ENCODE data around the gene METTL26. TPM values are rescaled to one million over a fixed set of nuclear protein-coding genes. Genes with fewer than 3 reads are reported as not detected.
A peak's percentile ranks its signal among the peaks of the same experiment; 100 is the strongest.
"Not testable (repeated sequence)": the region's sequence is repeated elsewhere in the genome, so short reads cannot be mapped to it uniquely, and the experiment has no call there.

The METTL26 gene
- total RNA-seq, 3 donors from 2014 or later: 132 to 174 (median 159) TPM

DNA sequence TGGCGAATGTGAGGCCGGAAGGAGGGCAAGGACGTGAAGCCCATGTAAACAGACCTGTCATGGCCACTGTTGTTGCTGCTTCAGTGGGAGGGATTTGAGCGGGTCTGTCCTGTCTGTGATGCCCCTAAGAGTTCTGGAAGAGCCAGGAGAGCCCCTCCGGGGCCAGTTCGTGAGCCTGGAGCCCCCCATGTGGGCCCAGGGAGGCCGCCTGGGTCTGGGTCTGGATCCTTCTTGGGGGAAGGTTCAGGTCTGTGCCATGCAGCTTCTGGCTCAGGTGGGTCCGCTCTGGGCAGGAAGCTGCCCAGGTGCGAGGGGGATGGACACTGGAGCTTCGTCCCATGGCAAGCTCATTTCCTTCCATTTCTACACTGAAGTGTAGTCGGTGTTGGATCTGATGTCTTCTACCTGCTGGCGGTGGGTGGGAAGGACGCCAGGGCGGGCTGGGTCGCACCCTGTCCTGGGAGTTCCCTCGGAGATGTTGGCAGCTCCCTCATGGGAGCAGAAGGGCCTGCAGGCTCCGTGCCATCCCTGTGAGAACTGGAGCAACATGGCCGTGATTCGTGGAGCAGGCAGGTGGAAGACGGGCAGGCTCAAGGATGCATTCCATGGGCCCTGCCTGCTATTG is 16.5 kb downstream of the METTL26 start:
- no peak for ATAC-seq
- no peaks in the 10 kb centered on the region for H3K9me3 Mint-ChIP-seq
- H3K4me1 Mint-ChIP-seq (ENCODE audit: low read depth): no peaks in the 10 kb centered on the region
- H3K36me3 Mint-ChIP-seq (ENCODE audit: insufficient read depth): peaks cover 2% of the 10 kb centered on the region
- H3K27me3 Mint-ChIP-seq (ENCODE audit: low read depth): no peaks in the 10 kb centered on the region
- DNase-seq: no peak
- H3K4me3 Mint-ChIP-seq: no peak overlapping the region

DNA sequence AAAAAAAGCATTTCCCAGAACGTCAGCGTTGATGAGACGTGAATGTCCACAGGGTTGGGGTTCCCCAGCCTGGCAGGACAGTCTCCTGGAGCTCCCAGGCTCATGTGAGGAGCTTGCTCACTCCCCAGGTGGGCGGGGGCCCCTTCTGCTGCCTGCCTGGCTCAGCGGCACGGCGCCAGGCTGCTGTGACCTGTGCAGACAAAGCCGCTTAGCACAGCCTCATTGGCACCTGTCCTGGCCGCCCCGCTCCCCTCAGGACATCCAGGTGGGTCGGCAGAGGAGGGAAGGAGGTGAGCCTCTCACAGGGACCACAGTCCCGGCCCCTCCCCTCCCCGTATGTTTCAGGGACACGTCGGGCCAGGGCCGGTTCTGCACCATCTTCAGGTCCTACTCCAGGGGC is 18.2 kb downstream of the METTL26 start:
- Mint-ChIP-seq H3K27me3 (ENCODE audit: low read depth) (no peaks in the 10 kb centered on the region), H3K4me1 (ENCODE audit: low read depth) (no peaks in the 10 kb centered on the region), H3K4me3 (no peak overlapping the region)

DNA sequence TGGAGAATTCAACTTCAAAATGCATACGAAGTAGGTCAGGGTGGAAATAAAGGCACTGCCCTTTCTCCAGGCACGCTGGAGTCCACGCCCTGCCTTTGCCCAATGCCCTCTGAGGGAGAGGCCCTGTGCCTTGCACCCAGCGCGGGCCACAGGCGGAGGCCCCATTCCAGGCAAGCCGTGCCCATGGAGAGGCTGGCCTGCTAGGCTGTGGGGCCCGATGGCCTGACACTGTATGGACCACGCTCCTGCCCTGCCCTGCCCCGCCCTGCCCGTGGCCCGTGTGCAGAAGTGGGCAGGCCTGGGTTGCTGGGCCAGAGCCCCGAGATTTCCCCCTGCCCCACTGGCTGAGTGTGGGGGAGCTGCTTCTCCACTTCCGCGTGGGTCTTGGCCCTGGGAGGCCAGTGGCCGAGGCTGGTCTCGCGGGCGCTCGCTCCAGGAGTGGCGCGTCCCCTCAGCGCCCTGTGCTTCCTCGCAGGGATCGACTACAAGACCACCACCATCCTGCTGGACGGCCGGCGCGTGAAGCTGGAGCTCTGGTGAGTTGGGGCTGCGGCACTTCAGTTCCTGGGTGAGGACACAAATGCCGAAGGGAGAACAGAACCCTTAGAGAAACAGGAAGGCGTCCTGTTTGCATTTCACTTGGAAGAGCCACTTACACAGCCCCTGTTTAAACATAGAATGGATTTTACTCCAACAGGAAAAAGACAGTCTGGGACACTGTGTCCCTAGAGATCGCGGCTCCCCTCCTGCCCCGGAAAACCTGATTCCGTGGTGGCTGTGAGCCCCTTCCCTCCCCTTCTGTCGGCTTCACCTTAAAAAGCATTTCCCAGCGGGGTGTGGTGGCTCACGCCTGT is 19.1 kb downstream of the METTL26 start:
- no peak for ATAC-seq
- Mint-ChIP-seq H3K4me1 (ENCODE audit: low read depth) (no peaks in the 10 kb centered on the region), H3K36me3 (ENCODE audit: insufficient read depth) (peaks cover 7% of the 10 kb centered on the region), H3K27me3 (ENCODE audit: low read depth) (no peaks in the 10 kb centered on the region), H3K9me3 (no peaks in the 10 kb centered on the region), H3K4me3 (no peak overlapping the region)
- DNase-seq: no peak

More for the DNA sequence above, 18.2 kb downstream of the METTL26 start:
- ATAC-seq: no peak
- Mint-ChIP-seq H3K9me3 (no peaks in the 10 kb centered on the region), H3K36me3 (ENCODE audit: insufficient read depth) (peaks cover 7% of the 10 kb centered on the region)
- DNase-seq: no peak

DNA sequence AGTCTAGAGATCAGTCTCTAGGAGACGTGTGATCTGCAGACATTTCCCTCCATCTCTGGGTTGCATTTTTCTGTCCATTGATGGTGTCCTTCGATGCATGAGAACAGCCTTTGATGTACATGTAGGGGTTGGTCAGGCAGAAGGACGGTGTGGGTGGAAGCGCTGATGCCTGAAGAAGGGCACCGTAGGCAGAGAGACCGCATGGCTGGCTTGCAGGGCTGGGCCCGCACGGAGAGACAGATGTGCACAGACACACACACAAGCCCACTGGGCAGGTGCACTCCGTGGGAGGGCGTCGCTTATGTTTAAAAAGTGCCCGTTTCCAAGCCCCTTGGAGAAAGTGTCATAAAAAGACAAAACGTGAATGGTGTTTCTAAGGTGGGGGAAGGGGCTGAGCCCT is 21.0 kb downstream of the METTL26 start:
- Mint-ChIP-seq H3K27me3 (ENCODE audit: low read depth) (no peaks in the 10 kb centered on the region), H3K36me3 (ENCODE audit: insufficient read depth) (peaks cover 7% of the 10 kb centered on the region), H3K4me3 (no peak overlapping the region), H3K9me3 (no peaks in the 10 kb centered on the region), H3K4me1 (ENCODE audit: low read depth) (peaks cover 5% of the 10 kb centered on the region)
- ATAC-seq (no peak), DNase-seq (no peak)

DNA sequence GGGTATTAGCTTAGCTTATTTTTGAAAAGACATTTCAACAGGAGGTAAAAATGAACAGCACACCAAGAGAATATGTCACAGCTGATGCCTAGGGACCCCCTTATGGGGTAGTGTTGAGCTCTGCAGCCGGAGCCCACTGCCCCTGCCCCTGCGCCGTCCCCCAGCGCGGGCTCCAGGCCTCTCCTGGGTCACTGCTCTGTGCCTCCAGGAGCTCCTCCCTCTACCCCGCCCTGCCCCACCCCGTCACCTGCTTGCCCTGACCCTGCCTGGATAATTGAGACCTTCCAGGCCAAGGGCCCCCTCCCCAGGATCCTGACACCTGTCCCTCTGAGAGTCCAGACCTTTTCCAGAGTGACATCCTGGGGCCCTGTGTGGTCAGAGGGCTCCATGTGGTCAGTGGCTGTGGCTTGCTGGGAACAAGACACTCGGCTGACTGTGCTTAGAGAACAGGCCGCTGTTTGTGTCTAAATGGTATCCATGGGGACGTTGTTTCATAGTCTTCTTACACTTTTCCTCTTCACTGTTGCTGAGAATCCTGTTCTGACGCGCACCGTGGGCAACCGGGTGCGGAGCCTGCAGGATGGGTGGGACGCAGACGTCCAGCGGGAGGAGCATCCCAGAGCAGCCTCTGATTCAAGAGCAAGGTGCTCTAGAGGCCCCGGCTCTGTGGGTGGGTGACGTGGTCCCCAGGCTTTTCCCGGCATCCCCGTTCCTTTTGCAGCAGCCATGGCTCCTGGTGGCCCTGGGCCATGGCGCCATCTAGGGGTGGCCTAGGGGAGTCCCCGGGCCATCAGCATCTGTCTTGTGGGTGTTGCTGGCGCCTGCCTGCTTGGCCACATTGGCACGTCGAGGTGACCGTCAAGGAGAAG is 25.4 kb downstream of the METTL26 start:
- ATAC-seq (peak; percentile 84), DNase-seq (peak; percentile 57)
- no peaks in the 10 kb centered on the region for H3K27me3 Mint-ChIP-seq (ENCODE audit: low read depth)
- peaks cover 8% of the 10 kb centered on the region for H3K4me1 Mint-ChIP-seq (ENCODE audit: low read depth)
- peaks cover 7% of the 10 kb centered on the region for H3K36me3 Mint-ChIP-seq (ENCODE audit: insufficient read depth)
- no peaks in the 10 kb centered on the region for H3K9me3 Mint-ChIP-seq
- H3K4me3 Mint-ChIP-seq: no peak overlapping the region

DNA sequence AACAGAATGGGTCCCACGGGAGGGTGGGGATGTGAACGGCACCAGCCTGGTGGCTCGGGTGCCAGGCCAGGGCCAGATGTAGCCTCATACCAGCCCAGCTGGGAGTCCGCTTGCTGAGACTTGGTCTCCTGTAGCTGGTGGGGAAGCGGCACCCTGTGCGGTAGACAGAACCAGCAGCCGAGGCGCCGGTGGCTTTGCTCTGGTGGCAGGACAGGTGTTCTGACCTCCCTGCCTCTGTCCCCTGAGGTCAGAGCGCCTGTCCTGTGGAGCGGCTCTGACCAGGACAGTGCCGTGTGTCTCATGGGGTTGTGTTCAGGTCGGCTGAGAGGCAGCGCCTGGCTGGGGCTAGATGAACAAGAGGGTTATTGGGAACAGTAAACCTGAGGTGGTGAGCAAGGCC is 26.1 kb downstream of the METTL26 start:
- ATAC-seq: no peak
- Mint-ChIP-seq H3K4me3 (no peak overlapping the region), H3K9me3 (no peaks in the 10 kb centered on the region), H3K27me3 (ENCODE audit: low read depth) (no peaks in the 10 kb centered on the region), H3K36me3 (ENCODE audit: insufficient read depth) (peaks cover 7% of the 10 kb centered on the region), H3K4me1 (ENCODE audit: low read depth) (peaks cover 8% of the 10 kb centered on the region)
- DNase-seq: no peak

DNA sequence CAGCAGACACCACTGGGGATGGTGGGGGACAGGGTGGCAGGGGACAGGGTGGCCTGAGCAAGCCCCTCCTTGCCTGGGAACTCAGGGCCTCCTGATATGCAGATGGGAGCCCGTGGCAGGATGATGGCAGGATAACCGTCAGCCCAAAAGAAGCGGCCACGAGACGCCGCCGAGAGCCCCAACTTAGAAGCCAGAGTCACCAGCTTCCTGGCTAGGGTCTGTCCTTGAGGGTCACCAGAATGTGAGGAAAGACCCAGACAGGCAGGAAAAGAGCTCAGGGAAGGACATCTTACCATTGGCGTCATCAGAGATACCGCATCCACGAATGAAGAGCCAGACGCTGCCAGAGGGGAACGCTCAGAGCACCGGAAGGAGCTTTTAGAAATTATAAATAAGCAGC is 26.8 kb downstream of the METTL26 start:
- no peak overlapping the region for H3K4me3 Mint-ChIP-seq
- peaks cover 4% of the 10 kb centered on the region for H3K36me3 Mint-ChIP-seq (ENCODE audit: insufficient read depth)
- peaks cover 8% of the 10 kb centered on the region for H3K4me1 Mint-ChIP-seq (ENCODE audit: low read depth)
- H3K9me3 Mint-ChIP-seq: no peaks in the 10 kb centered on the region
- DNase-seq (no peak), ATAC-seq (no peak)
- H3K27me3 Mint-ChIP-seq (ENCODE audit: low read depth): no peaks in the 10 kb centered on the region

DNA sequence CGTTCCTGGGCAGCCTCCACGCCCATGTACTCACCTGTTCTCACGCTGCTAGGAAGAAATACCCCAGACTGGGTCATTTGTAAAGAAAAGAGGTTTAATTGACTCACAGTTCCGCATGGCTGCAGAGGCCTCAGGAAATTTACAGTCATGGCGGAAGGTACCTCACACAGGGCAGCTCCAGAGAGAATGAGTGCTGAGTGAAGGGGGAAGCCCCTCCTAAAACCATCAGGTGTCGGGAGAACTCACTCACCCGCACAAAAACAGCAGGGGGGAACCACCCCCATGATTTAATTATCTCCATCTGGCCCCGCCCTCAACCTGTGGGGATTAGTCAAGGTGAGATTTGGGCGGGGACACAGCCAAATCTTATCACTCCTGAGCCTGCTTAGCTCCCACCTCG is 28.1 kb downstream of the METTL26 start:
- no peak overlapping the region for H3K4me3 Mint-ChIP-seq
- peaks cover 10% of the 10 kb centered on the region for H3K4me1 Mint-ChIP-seq (ENCODE audit: low read depth)
- no peaks in the 10 kb centered on the region for H3K9me3 Mint-ChIP-seq
- ATAC-seq: peak; percentile 74 to 78
- no peaks in the 10 kb centered on the region for H3K36me3 Mint-ChIP-seq (ENCODE audit: insufficient read depth)
- no peak for DNase-seq
- H3K27me3 Mint-ChIP-seq (ENCODE audit: low read depth): no peaks in the 10 kb centered on the region

DNA sequence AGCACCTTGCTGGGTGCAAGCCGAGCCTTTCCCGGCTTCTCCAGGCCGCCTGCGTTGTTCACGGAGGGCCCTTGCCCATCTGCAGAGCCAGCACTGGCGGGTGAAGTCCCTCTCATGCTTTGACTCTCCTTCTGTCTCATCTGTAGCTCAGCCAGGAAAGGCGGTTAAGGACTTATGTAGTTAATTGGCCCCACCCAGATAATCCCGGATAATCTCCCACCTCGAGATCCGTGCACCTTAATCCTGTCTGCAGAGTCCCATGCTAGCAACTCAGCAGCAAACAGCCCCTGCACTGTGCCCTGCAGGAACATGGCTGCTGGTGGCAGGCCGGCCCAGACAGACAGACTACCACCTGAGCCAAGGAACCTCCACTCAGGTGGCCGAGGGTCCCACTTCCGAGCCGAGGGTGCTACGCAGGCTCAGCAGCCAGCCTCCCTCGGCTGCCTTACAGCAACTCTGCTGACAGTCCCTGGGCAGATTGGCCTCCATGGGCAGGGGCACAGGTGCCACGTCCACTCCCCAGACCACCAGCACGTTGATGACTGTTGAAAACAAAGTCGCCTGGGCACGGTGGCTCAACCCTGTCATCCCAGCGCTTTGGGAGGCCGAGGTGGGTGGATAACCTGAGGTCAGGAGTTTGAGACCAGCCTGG is 29.3 kb downstream of the METTL26 start:
- no peak for ATAC-seq
- no peaks in the 10 kb centered on the region for H3K9me3 Mint-ChIP-seq
- no peaks in the 10 kb centered on the region for H3K27me3 Mint-ChIP-seq (ENCODE audit: low read depth)

DNA sequence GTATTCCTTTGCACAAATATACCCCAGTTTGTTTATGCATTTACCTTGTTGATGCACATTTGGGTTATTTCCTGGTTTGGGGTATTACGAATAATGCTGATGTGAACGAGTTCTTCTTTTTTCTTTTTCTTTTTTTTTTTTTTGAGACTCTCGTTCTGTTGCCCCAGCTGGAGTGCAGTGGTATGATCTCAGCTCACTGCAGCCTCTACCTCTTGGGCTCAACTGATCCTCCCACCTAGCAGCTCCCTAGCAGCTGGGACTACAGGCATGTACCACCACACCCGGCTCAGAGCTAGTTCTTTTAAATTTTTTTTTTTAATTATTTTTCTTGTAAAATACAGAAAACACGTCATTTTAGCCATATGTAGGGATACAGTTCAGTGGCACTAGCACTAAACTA is 32.2 kb downstream of the METTL26 start:
- Mint-ChIP-seq H3K36me3 (ENCODE audit: insufficient read depth) (peaks cover 2% of the 10 kb centered on the region), H3K4me1 (ENCODE audit: low read depth) (peaks cover 6% of the 10 kb centered on the region), H3K9me3 (no peaks in the 10 kb centered on the region), H3K4me3 (no peak overlapping the region), H3K27me3 (ENCODE audit: low read depth) (no peaks in the 10 kb centered on the region)
- no peak for ATAC-seq
- no peak for DNase-seq

More for the DNA sequence above, 29.3 kb downstream of the METTL26 start:
- H3K4me1 Mint-ChIP-seq (ENCODE audit: low read depth): peaks cover 10% of the 10 kb centered on the region
- H3K36me3 Mint-ChIP-seq (ENCODE audit: insufficient read depth): no peaks in the 10 kb centered on the region
- no peak overlapping the region for H3K4me3 Mint-ChIP-seq
- DNase-seq: no peak

DNA sequence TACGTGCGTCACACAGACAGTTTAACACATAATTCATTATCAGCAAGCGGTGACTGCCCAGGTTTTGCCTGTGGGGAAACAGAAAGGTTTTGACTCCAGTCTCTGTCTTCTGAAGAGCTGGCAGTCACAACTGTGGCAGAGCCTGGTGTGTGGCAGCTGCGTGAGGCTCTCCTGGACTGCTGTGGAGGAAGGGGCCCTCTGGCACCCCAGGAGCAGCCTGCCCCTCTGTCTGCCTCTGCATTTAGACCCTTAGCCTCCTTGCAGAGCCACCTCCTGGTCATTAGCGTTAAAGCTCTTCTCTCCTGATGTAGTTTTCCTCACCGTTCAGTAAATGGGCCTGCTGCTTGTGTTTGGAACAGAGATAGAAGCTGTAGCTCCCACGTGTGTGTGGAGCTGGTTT is 35.3 kb downstream of the METTL26 start:
- DNase-seq (no peak), ATAC-seq (no peak)
- no peak overlapping the region for H3K4me3 Mint-ChIP-seq
- no peaks in the 10 kb centered on the region for H3K9me3 Mint-ChIP-seq
- H3K36me3 Mint-ChIP-seq (ENCODE audit: insufficient read depth): peaks cover 4% of the 10 kb centered on the region
- H3K4me1 Mint-ChIP-seq (ENCODE audit: low read depth): peaks cover 8% of the 10 kb centered on the region
- H3K27me3 Mint-ChIP-seq (ENCODE audit: low read depth): no peaks in the 10 kb centered on the region

DNA sequence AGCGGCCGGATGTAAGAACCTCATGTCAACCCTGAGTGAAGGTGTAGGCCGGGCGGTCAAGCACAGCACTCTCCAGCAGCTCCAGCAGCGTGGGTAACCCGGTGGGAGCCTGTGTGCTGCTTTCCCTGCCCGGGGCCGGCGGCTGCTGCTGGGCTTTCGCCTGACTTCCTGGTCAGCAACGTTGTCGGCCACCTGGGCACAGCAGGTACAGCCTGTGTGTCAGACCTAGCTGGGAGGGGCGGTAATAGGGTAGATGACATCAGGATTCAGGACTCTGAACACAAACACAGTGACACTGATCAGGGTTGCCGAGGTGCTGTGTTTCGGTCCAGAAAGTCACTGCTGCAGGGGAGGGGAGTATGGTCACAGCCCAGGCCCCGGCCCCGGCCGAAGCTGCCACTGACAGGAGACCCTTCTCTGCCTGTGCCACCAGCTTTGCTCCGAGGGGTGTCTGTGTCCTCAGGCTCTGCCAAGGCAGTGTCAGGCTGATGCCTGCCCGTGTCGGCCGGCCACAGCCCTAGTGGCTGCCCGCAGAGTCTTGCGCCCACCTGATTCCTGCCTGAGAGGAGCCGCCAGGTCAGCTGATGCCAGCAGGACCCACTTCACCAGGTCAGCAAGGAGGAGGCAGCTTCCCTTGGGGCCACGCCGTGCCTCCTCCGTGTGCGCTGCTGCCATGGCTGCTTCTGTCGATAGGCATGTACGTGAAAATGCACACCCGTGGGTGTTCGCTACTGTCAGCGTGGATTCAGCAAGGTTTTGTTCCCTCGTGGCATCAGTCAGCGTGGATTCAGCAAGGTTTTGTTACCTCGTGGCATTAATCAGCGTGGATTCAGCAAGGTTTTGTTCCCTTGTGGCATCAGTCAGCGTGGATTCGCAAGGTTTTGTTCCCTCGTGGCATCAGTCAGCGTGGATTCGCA is 37.0 kb downstream of the METTL26 start:
- Mint-ChIP-seq H3K9me3 (no peaks in the 10 kb centered on the region), H3K36me3 (ENCODE audit: insufficient read depth) (peaks cover 5% of the 10 kb centered on the region), H3K4me1 (ENCODE audit: low read depth) (peaks cover 10% of the 10 kb centered on the region), H3K4me3 (no peak overlapping the region), H3K27me3 (ENCODE audit: low read depth) (no peaks in the 10 kb centered on the region)
- DNase-seq: no peak
- ATAC-seq: no peak

DNA sequence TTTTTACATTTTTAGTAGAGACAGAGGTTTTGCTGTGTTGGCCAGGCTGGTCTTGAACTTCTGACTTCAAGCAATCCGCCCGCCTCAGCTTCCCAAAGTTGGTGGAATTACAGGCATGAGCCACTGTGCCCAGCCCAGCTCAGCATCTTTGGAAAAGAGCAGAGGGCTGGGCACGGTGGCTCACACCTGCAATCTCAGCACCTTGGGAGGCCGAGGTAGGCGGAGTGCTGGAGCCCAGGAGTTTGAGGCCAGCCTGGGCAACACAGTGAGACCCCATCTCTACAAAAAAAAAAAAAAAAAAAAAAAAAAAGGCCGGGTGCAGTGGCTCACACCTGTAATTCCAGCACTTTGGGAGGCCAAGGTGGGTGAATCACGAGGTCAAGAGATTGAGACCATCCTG is 38.5 kb downstream of the METTL26 start:
- H3K9me3 Mint-ChIP-seq; ATAC-seq; H3K27me3 Mint-ChIP-seq (ENCODE audit: low read depth); H3K4me3 Mint-ChIP-seq; H3K36me3 Mint-ChIP-seq (ENCODE audit: insufficient read depth); DNase-seq: not testable (repeated sequence)
- H3K4me1 Mint-ChIP-seq (ENCODE audit: low read depth): peaks cover 13% of the 10 kb centered on the region
